H1 (cell line): ENCODE results near the gene CCDC51. TPM values are rescaled to one million over a fixed set of nuclear protein-coding genes. Genes with fewer than 3 reads are reported as not detected.

Experiments used
- CTCF ChIA-PET: fragments of 300-600 bp; sonication (Branson Sonifier 250); formaldehyde crosslinking; loops from one replicate; lab custom pipeline; 2021; ENCODE audit not compliant: partially characterized antibody; lab: Charles Lee
- POLR2A ChIA-PET: fragments of 300-600 bp; sonication (Branson Sonifier 250); formaldehyde crosslinking; loops from one replicate; lab custom pipeline; 2021; ENCODE audit warnings: inconsistent platforms; ENCODE audit not compliant: partially characterized antibody; lab: Charles Lee
- DNase-seq, 2 experiments: peaks; one replicate each; pipeline versions ENCODE4 v3.0.0 to v3.0.0-alpha.2; 2010 to 2022; ENCODE audit warnings: low spot score in 2 of 2, low read depth in 1 of 2, mixed read lengths in 1 of 2
- FAIRE-seq: peaks from 2 replicates; lab custom pipeline; 2011; peaks lifted over from hg19 to GRCh38; lab: Jason Lieb, UNC
- H2AFZ ChIP-seq: 2 replicates; pipeline ENCODE4 v1.8.1; 2012; ENCODE audit warnings: low read length, inconsistent platforms
- H2AK5ac ChIP-seq: 2 replicates; pipeline ENCODE4 v1.6.1; 2013; ENCODE audit warnings: low read depth, low read length
- H2BK120ac ChIP-seq: replicated peaks from 2 replicates; pipeline ENCODE3; 2013; ENCODE audit warnings: low read depth, low read length, inconsistent platforms
- H2BK12ac ChIP-seq: 2 replicates; pipeline ENCODE4 v1.6.1; 2013; ENCODE audit warnings: low read depth, low read length
- H2BK15ac ChIP-seq: 2 replicates; pipeline ENCODE4 v1.6.1; 2013; ENCODE audit warnings: low read length
- H2BK20ac ChIP-seq: 2 replicates; pipeline ENCODE4 v1.6.1; 2013; ENCODE audit warnings: low read length
- H2BK5ac ChIP-seq: 2 replicates; pipeline ENCODE4 v1.6.1; 2013; ENCODE audit warnings: low read depth, low read length
- H3K14ac ChIP-seq: 2 replicates; pipeline ENCODE4 v1.6.1; 2013; ENCODE audit warnings: inconsistent platforms; ENCODE audit not compliant: insufficient read length
- H3K18ac ChIP-seq: 2 replicates; pipeline ENCODE4 v1.6.1; 2013; ENCODE audit warnings: low read length; ENCODE audit errors: extremely low read depth
- H3K23ac ChIP-seq: 2 replicates; pipeline ENCODE4 v1.6.1; 2013; ENCODE audit warnings: inconsistent platforms; ENCODE audit not compliant: insufficient read length
- H3K23me2 ChIP-seq: 2 replicates; pipeline ENCODE4 v1.6.1; 2013; ENCODE audit warnings: low read depth, low read length
- H3K27ac ChIP-seq: 2 replicates; pipeline ENCODE4 v1.6.1; 2011; ENCODE audit warnings: low read depth, low read length, inconsistent platforms
- H3K27me3 ChIP-seq, 4 experiments: replicated peaks in 1 of 4; 1 replicate in 1 of 4; 2 replicates in 3 of 4; pipeline versions ENCODE4 v1.6.1 to v1.8.1; 2011 to 2013; ENCODE audit warnings: low read length in 3 of 4, mild to moderate bottlenecking in 3 of 4, inconsistent platforms in 2 of 4, mixed read lengths in 2 of 4, moderate library complexity in 1 of 4; ENCODE audit not compliant: control insufficient read depth in 3 of 4, insufficient read depth in 3 of 4; ENCODE audit errors: extremely low read depth in 1 of 4
- H3K36me3 ChIP-seq, 4 experiments: 2 replicates each; pipeline versions ENCODE4 v1.6.1 to v1.8.1; 2011 to 2013; ENCODE audit warnings: mild to moderate bottlenecking in 4 of 4, low read length in 3 of 4, moderate library complexity in 2 of 4, control low read depth in 1 of 4, inconsistent platforms in 1 of 4; ENCODE audit not compliant: insufficient read depth in 4 of 4, control insufficient read depth in 2 of 4
- H3K4ac ChIP-seq: replicated peaks from 2 replicates; pipeline ENCODE3; 2013; ENCODE audit warnings: low read length, low read depth, mixed read lengths, inconsistent platforms; ENCODE audit not compliant: insufficient read length
- H3K4me1 ChIP-seq, 4 experiments: replicated peaks in 1 of 4; 1 replicate in 1 of 4; 2 replicates in 3 of 4; pipeline versions ENCODE4 v1.6.1 to v1.8.1; 2011 to 2013; ENCODE audit warnings: low read length in 3 of 4, inconsistent platforms in 2 of 4, mixed read lengths in 1 of 4; ENCODE audit not compliant: insufficient read depth in 4 of 4, control insufficient read depth in 3 of 4
- H3K4me2 ChIP-seq, 2 experiments: 2 replicates each; pipeline versions ENCODE4 v1.6.1 to v1.8.1; 2011 to 2013; ENCODE audit warnings: low read depth in 2 of 2, low read length in 2 of 2, control low read depth in 1 of 2, inconsistent platforms in 1 of 2, mild to moderate bottlenecking in 1 of 2; ENCODE audit not compliant: insufficient read depth in 1 of 2
- H3K4me3 ChIP-seq, 4 experiments: fragments of 200-600, 300-600 bp in 1 of 4; sonication (generic), shearing (Covaris generic), sonication (Bioruptor Twin) in 1 of 4; 2 replicates each; pipeline versions ENCODE4 v1.5.1 to v1.8.1; 2011 to 2016; ENCODE audit warnings: low read length in 4 of 4, low read depth in 3 of 4, control low read depth in 2 of 4, inconsistent platforms in 2 of 4, mild to moderate bottlenecking in 2 of 4, mixed read lengths in 1 of 4, moderate library complexity in 1 of 4; ENCODE audit not compliant: insufficient read depth in 2 of 4; ENCODE audit errors: extremely low read depth in 1 of 4
- H3K56ac ChIP-seq: replicated peaks from 2 replicates; pipeline ENCODE3; 2013; ENCODE audit warnings: low read depth, mild to moderate bottlenecking, mixed read lengths, low read length, inconsistent platforms; ENCODE audit not compliant: insufficient read length
- H3K79me1 ChIP-seq: 2 replicates; pipeline ENCODE4 v1.6.1; 2013; ENCODE audit warnings: low read depth, low read length, control low read depth
- H3K79me2 ChIP-seq, 2 experiments: 2 replicates each; pipeline versions ENCODE4 v1.6.1 to v1.8.1; 2012 to 2013; ENCODE audit warnings: low read length in 2 of 2, mild to moderate bottlenecking in 2 of 2, inconsistent platforms in 1 of 2; ENCODE audit not compliant: insufficient read depth in 2 of 2, control insufficient read depth in 1 of 2
- H3K9ac ChIP-seq, 4 experiments: replicated peaks in 1 of 4; 1 replicate in 1 of 4; 2 replicates in 3 of 4; pipeline versions ENCODE4 v1.6.1 to v1.8.1; 2011 to 2013; ENCODE audit warnings: low read depth in 3 of 4, low read length in 3 of 4, control low read depth in 2 of 4, mild to moderate bottlenecking in 2 of 4, moderate library complexity in 2 of 4, inconsistent platforms in 1 of 4; ENCODE audit errors: extremely low read depth in 1 of 4
- H3K9me3 ChIP-seq, 2 experiments: 2 replicates each; pipeline versions ENCODE4 v1.6.1 to v1.8.1; 2012 to 2013; ENCODE audit warnings: mild to moderate bottlenecking in 2 of 2, moderate library complexity in 2 of 2, control low read depth in 1 of 2, inconsistent platforms in 1 of 2, low read depth in 1 of 2, low read length in 1 of 2, mixed read lengths in 1 of 2; ENCODE audit not compliant: insufficient read depth in 2 of 2
- H4K20me1 ChIP-seq, 2 experiments: replicated peaks in 1 of 2; 2 replicates each; pipeline versions ENCODE3 to v1.8.1; 2011 to 2013; ENCODE audit warnings: inconsistent platforms in 2 of 2, low read length in 2 of 2, mild to moderate bottlenecking in 1 of 2; ENCODE audit not compliant: insufficient read depth in 2 of 2, control insufficient read depth in 1 of 2
- H4K5ac ChIP-seq: 2 replicates; pipeline ENCODE4 v1.6.1; 2013; ENCODE audit warnings: low read length, low read depth, mixed read lengths, inconsistent platforms; ENCODE audit not compliant: insufficient read length
- H4K8ac ChIP-seq: 2 replicates; pipeline ENCODE4 v1.8.0; 2013; ENCODE audit warnings: mild to moderate bottlenecking, moderate library complexity, low read length, inconsistent platforms; ENCODE audit not compliant: insufficient read depth; ENCODE audit errors: extremely low read depth
- H4K91ac ChIP-seq: replicated peaks from 2 replicates; pipeline ENCODE3; 2013; ENCODE audit warnings: low read length, mixed read lengths, inconsistent platforms; ENCODE audit not compliant: insufficient read length
- BCL11A ChIP-seq, 2 experiments: IDR thresholded peaks; one replicate each; pipeline ENCODE4 v1.6.1; 2011; ENCODE audit warnings: low read depth in 2 of 2, low read length in 2 of 2, mild to moderate bottlenecking in 2 of 2
- EP300 ChIP-seq, 2 experiments: IDR thresholded peaks; 1 replicate in 1 of 2; 2 replicates in 1 of 2; pipeline ENCODE4 v1.6.1; 2011 to 2012; ENCODE audit warnings: low read depth in 2 of 2, low read length in 2 of 2, mild to moderate bottlenecking in 2 of 2, borderline replicate concordance in 1 of 2, inconsistent platforms in 1 of 2, moderate library complexity in 1 of 2
- GABPA ChIP-seq: IDR thresholded peaks from 2 replicates; pipeline ENCODE4 v1.6.1; 2011; ENCODE audit warnings: mild to moderate bottlenecking, low read length, moderate library complexity, borderline replicate concordance; ENCODE audit not compliant: insufficient read depth
- RBBP5 ChIP-seq: IDR thresholded peaks from 2 replicates; pipeline ENCODE4 v1.7.1; 2012; ENCODE audit warnings: low read depth, mild to moderate bottlenecking, inconsistent platforms, low read length, moderate library complexity, borderline replicate concordance
- TAF1 ChIP-seq: IDR thresholded peaks from 2 replicates; pipeline ENCODE4 v1.6.1; 2011; ENCODE audit warnings: mild to moderate bottlenecking, low read depth, low read length
- WGBS, 2 experiments: shearing (Covaris generic) in 1 of 2; methylation state at CpG; one replicate each; pipeline versions ENCODE4 v1.1.6 to v1.1.7; 2013 to 2015; ENCODE audit warnings: low lambda C conversion rate in 2 of 2, mixed read lengths in 2 of 2, inconsistent platforms in 1 of 2, low coverage in 1 of 2, missing lambda C conversion rate in 1 of 2; ENCODE audit not compliant: insufficient replicate concordance in 2 of 2, insufficient coverage in 1 of 2, insufficient read length in 1 of 2; ENCODE audit errors: extremely low coverage in 1 of 2, missing lambda C conversion rate in 1 of 2; 5-methylcytosine and 5-hydroxymethylcytosine counted together
- polyA plus RNA-seq, 7 experiments: library from polyadenylated mRNA; depleted of rRNA in 3 of 7; stranded (reverse) in 5 of 7; unstranded in 2 of 7; fragments of >200 nt in 5 of 7; fragments of 200-250 nt in 2 of 7; gene quantifications; 1 replicate in 5 of 7; 2 replicates in 1 of 7; 4 replicates in 1 of 7; pipeline versions ENCODE4 v1.2.1 to v1.2.3, GENCODE V29; 2011 to 2013; ENCODE audit warnings: missing spikeins in 2 of 7, mixed read lengths in 2 of 7
- total RNA-seq: library from RNA; stranded (reverse); fragmentation: NEBNext Ultra II Directional; extraction: Animal tissue kit (Norgen Biotek cat#: 25700); gene quantifications from 2 replicates; pipeline ENCODE4 v1.2.1, GENCODE V29; 2021

Gene CCDC51
- total and polyA plus RNA-seq, 2 of the 8 experiments (the other 6 are each of a cell fraction or from before 2014, with no cell fraction given) = 21.3 to 21.4 TPM

DNA sequence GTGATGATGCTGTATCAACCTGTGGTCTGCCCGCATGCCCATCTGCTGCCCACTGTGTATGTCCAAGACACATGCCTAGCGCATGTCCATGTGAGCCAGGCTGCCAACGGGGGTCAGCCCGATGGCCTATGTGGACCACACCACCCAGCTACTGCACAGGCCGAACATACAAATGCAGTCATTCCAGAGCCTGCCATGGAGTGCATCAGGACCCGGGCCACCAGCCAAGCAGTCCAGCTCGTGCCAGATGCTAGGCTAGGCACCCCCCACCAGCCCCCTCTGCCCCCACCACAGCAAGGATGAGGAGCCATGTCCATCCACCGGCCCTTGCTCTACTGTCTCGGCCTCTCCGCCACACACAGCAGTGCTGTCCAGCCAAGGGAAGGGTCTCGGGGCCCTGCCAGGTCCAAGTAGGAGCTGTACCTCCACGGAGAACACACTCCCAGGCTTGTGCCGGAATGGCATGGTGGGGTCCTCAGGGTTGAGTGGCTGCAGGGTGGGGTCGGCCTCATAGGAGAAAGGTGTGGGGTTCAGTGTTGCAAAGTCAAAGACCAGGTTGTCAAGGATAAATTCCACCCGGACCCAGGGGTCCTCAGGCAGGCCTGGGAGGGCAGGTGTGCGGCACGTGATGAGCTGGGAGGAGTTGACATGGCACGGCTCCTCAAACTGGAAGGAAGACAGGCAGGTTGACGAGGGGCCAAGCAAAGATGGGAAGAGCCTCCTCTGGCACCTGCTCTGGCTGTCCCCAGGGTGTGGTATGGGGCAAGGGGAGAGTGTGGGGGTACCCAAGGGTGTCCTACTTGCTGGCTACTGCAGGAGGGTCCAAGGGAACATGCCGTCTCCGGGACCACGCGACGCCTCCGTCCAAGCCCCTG, 25.3 kb downstream of the CCDC51 start:
- Histone ChIP-seq H3K4ac (no peak overlapping the region), H2AFZ (no peak overlapping the region), H2BK15ac (no peak overlapping the region), H4K20me1 (peaks cover 6 to 50% of the 10 kb centered on the region in 2 experiments), H3K9ac (no peak overlapping the region), H4K8ac (no peak overlapping the region), H3K27ac (no peak overlapping the region), H3K14ac (no peak overlapping the region), H3K4me3 (no peak overlapping the region), H2AK5ac (no peak overlapping the region), H3K56ac (no peak overlapping the region), H2BK12ac (no peak overlapping the region), H3K18ac (no peak overlapping the region; the same call in 1 of the 2 replicates), H4K91ac (no peak overlapping the region), H3K9me3 (no peaks in the 10 kb centered on the region), H3K79me1 (no peaks in the 10 kb centered on the region; the same call in none of the 2 replicates), H2BK120ac (no peak overlapping the region), H3K23ac (no peak overlapping the region), H3K79me2 (no peaks in the 10 kb centered on the region; a peak in 1 of 4 replicates), H3K4me1 (no peaks in the 10 kb centered on the region), H2BK5ac (no peak overlapping the region), H2BK20ac (no peak overlapping the region), H3K23me2 (no peaks in the 10 kb centered on the region), H4K5ac (no peak overlapping the region), H3K36me3 (peaks cover 77 to 90% (median 88%) of the 10 kb centered on the region in 4 experiments), H3K4me2 (no peak overlapping the region), H3K27me3 (no peaks in the 10 kb centered on the region)
- DNase-seq = no peak
- no peak for FAIRE-seq
- ChIA-PET POLR2A (interaction anchor here (0.6 to 31.5 kb wide), 5 partner anchors 7 to 224 kb away, joined by 3 to 650 read pairs (median 4); partner anchors contain the start of genes ATRIP and PLXNB1), CTCF (interaction anchor here (0.6 to 5.0 kb wide), 10 partner anchors 9 to 221 kb away, joined by 3 to 47 read pairs (median 11); partner anchors contain the start of genes CCDC51 and PLXNB1)
- no peak for TF ChIP-seq EP300 (IDR thresholded peaks at IDR 0.05; ENCODE audit: borderline replicate concordance in 1 of 2, low read depth in 2 of 2, low read length in 2 of 2)
- no peak for TF ChIP-seq BCL11A (IDR thresholded peaks at IDR 0.05; ENCODE audit: low read depth in 2 of 2, low read length in 2 of 2)
- TF ChIP-seq TAF1 = no peak
- no peak for TF ChIP-seq RBBP5
- no peak for TF ChIP-seq GABPA
- 92% methylated on average over 25 of the region's 25 CpGs; no CpG with 5 or more reads in 1 of the 2 experiments for WGBS, 2 experiments
